RKO (cell line): ENCODE data around the gene GRAP.

Experiments
- DNase-seq: peaks from one replicate; pipeline ENCODE4 v3.0.0-alpha.2; 2016; ENCODE audit warnings: low spot score

Gene GRAP

DNA sequence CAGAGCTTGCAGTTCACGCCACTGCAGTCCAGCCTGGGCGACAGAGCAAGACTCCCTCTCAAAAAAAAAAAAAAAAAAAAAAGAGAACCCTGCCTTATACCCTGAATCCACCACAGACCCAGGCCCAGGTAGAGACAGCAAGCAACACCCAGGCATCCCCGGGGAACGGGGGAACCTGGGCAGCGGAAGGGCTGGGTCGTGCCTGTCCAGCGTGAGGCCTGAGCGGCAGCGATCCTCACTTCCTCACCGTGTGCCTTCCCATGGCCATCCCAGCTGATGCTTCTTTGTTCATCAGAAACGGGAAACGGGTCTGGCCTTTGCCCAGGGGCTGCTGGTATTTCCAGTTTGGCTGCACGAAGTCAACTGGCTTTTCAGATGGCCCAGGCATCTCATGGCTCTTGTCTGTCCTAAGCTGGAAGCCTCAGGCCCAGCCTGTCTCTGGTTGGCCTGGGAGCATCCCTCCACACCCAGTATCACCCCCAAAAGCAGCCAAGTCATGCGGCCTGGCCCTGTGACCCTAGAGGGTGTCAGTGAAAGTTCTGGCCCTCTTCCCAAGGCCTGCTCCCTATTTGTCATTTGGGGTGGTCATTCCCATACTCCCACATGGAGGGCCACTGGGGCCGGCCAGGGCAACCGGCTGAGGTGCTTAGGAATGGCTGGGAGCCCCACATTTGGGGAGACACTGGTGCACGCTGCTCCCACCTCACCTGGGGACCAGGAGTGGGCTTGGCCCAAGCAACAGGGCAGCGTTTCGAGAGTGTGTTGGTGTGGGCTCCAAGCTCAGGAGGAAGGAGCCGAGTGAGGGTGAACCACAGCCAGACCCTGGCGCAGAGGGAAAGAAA is 62.3 kb downstream of the GRAP start:
- no peak for DNase-seq

DNA sequence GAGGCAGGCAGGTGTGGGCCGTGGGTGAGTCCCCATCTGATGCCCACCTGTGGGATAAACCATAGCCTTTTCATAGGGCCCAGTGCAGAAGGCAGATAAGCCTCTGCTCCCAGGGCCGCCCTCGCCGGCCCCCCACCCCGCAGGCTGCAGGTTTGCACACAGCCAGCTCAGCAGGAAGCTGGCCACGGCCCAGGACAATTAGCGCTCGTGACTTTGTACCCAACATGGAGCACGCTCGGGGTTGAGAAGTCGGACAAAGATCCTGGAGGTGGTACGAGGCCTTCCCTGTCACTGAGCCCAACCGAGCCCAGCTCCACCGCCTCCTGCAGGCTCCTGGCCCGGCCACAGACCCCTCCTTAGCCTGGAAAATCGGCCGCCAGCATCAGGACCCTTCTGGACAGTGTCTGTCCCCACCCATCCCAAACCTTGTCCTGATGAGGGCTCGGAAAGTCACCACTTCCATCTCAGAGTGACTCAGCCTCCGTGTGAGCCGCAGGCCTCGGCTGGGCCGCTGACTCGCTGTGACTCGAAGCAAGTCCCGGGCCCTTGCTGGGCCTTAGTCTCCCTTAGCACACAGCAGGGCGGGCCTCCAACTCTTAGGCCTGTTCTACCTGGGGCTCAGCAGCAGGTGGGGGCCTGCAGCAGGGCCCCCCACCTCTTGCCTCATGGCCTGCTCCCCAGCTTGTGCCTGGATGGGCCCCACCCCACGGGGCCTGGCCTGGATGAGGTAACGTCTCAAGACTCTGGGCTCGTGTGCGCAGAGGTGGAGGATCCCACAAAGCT is 64.9 kb downstream of the GRAP start:
- peak; percentile 79 for DNase-seq

DNA sequence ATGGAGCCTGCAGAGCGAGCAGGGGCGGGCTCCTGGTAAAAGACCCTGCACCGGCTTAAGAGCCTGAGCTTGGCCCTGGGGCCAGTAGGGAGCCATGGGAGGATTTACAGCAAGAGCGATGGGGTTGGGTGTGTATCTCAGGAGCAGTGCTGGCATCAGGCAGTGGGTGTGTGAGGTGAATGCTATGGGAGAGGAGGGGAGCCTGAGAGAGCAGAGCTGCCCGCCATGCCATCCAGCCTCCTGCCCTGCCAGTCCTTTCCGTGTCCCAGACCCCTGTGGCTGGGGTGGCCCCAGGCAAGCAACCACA is 65.5 kb downstream of the GRAP start:
- DNase-seq = no peak

DNA sequence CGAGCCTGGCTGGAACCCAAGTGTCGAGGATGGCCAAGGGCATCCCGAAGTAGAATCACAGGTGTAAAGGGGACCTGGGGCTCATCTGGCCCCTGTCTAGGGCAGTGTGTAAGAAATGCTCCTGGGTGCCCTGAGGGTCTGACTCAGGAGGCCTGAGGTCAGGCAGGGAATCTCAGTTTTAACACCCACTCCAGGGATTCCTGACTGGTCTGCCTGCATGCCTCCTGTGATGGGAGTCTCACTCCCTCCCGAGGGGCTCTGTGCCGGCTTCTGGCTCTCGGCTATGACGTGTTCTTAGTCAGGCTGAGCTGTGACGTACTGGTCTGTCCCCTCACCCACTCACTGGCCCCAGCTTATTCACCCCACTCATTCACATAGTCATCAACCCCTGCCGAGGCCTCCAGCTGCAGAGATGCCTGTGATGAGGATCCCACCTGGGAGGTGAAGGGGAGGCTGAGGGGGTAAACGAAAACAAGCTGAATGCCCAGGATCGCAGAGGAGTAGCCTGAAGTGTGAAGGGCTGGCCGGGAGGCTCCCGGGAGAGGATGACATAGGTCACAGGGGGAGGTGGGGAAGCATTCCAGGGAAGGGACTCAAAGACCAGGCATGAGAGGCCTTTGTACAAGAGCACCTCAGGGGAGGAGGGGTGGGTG is 65.9 kb downstream of the GRAP start:
- peak; percentile 44 for DNase-seq

DNA sequence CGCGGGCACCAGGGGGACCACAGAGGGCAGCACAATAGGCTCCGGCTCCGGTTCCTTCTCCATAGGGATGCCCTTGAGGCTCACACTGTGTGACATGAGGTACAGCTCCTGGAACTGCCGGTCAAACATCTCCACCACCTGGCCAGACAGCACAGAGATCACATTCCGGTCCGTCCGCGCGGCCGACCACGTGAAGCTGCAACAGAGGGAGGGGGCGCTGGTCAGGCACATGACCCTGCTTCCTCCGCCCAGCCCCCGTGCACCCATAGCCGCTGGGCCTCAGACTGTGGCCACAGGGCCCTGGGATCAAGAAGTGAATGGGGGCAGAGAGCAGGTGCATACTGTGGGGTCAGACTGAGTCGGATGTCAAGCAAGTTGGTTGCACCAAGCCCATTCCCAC is 68.1 kb downstream of the GRAP start:
- DNase-seq = no peak

DNA sequence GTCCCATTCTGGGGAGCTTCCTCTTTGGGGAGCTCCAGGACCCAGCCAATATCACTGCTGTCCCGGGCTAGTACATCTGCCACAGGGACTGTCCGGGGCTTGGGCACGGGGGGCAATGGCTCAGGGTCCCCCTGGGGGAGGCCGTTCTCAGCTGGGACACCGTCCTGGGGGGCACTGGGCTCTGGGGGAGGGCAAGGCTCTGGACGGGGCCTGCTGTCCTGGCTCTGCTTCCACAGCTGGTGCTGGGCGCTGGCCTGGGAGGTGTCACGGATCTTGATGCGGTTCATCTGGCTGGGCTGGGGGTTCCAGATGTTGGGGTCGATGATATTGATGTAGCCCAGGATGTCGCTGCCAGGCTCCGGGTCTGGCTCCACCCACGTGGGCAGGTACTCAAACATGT is 68.7 kb downstream of the GRAP start:
- no peak for DNase-seq

DNA sequence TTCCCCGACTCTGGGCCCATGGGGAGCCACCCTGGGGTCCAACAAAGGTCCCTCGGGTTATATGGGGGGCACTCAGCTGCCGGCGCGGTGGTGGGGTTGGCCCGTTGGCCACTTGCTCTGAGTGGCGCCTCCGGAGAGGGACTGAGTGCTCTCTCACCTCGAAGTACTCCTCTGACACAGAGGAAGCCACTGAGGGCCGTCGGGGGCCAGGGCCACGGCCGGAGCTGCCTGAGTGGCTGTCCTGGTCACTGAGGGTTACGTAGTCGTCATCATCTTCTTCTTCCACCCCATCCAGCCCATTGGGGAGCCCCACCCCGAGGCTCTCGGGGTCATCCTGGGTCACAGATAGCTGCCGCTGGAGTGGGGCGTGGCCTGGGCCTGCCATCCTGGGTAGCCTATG is 69.1 kb downstream of the GRAP start:
- no peak for DNase-seq

DNA sequence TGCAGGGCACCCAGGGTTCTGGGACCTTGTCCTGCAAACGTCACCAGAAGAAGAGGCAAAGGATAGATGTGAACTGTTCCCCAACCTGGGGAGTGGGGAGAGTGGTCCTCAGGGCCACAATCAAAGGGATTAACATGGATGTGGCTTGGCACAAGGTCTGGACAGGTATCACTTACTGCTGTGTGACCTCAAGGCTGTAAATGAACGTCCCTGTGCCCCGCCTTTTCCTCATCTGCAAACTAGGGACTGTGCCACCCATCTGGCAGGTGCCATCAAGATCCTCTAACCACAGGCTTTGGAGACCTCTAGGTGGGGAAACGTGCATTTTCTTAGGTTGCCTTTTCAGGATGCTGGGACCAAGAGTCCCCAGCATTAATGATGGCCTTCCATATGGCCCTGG is 69.7 kb downstream of the GRAP start:
- no peak for DNase-seq

DNA sequence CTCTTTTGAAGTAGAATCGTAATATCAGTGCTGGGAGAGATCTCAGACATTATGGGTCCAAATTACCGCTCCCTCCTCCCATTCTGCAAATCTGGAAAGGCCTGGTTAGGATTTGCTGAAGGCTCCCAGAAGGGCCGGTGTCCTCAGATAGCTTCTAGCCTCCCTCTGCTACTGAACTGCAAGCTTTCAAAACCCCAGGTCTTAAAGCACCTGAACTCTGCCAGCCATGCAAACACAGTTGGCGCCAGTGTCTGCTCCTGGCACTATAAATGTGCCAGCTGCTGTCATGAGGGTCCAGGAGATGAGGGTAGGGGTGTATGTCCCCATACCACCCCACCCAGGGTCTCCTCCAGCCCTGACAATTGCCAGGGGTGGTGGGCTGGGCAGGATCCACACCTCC is 70.6 kb downstream of the GRAP start:
- DNase-seq = no peak

DNA sequence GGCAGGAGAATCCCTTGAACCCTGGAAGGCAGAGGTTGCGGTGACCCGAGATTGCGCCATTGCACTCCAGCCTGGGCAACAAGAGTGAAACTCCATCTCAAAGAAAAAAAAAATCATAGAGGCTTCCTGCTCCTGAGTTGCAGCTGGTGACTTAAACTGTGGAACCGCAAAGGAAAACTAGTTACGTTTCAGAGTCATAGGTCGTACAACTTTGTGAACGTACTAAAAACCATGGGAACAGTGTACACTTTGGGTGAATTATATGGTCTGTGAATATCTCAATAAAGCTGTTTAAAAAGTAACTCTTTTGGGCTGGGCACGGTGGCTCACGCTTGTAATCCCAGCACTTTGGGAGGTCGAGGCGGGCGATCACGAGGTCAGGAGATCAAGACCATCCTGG is 71.2 kb downstream of the GRAP start:
- DNase-seq = no peak

DNA sequence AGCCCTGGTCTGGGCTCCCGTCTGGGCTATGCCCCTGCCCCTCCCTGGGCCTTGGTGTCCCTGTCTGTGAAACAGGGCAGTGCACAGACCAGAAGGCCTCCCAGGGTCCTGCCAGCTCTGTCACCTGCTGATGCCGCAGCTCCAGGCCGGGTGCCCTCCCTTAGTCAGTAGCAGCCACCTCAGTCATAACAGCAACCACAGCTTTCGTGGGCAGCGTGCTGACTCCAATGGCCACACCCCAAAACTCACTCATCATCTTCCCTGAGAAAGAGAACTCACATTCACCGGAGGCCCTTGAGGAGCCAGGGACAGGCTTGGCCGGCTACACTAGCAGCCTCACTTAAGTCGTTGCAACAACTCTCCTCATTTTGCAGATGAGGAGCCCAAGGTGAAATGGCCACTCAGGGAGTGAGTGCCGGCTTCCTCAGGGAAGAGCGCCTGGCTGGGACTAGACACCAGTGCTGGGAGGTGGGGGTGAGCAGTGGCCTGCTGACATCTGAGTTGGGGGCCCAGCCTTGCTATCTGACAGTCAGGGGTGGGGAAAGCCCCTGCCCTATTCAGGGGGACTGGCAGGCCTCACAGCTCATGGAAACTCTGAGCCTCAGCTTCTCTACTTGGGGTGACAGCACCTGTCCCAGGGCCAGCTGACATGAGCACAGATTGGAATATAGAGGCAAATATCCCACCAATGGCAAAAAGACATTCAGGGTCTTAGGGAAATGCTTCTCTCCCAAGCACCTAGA is 72.2 kb downstream of the GRAP start:
- DNase-seq = no peak

DNA sequence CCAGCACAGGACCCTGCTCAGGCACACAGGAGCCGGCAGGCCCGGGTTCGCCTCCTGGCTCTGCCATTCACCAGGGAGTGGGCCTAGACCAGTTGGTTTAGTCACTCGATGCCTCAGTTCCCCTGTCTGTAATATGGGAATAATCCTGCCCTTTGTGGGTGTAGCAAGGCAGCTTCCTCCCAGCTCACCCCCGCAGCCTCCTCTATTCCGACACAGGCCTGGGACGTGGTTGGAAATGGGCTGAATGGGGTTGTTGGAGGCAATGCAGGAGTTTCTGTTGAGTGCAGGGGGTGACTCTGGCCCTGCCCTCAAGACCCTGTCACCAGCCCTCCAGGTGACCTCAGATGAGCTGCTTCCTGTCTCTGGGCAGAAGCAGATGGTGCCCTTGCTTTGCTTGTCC is 75.0 kb downstream of the GRAP start:
- no peak for DNase-seq
